ENCODE data around the gene CEP290.

The CEP290 gene

GRCh38 chr12:88141774-88142609 lies at the start of gene CEP290, which contains the start of gene TMTC3:
CEP290 (minus strand) TSS chr12:88142088; CDS start chr12:88141307, 781 bp downstream.
TMTC3 (plus strand) TSS chr12:88142307; CDS start chr12:88148316, 6,009 bp downstream.
- peak within 1 kb of the TSS; percentile 95 for H3K4me3 ChIP-seq (ENCODE audit: low read depth, low read length)
- TF ChIP-seq, protein P1, sequence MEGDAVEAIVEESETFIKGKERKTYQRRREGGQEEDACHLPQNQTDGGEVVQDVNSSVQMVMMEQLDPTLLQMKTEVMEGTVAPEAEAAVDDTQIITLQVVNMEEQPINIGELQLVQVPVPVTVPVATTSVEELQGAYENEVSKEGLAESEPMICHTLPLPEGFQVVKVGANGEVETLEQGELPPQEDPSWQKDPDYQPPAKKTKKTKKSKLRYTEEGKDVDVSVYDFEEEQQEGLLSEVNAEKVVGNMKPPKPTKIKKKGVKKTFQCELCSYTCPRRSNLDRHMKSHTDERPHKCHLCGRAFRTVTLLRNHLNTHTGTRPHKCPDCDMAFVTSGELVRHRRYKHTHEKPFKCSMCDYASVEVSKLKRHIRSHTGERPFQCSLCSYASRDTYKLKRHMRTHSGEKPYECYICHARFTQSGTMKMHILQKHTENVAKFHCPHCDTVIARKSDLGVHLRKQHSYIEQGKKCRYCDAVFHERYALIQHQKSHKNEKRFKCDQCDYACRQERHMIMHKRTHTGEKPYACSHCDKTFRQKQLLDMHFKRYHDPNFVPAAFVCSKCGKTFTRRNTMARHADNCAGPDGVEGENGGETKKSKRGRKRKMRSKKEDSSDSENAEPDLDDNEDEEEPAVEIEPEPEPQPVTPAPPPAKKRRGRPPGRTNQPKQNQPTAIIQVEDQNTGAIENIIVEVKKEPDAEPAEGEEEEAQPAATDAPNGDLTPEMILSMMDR (IDR thresholded peaks at IDR 0.05; ENCODE audit: low read depth, low read length): no peak

DNA sequence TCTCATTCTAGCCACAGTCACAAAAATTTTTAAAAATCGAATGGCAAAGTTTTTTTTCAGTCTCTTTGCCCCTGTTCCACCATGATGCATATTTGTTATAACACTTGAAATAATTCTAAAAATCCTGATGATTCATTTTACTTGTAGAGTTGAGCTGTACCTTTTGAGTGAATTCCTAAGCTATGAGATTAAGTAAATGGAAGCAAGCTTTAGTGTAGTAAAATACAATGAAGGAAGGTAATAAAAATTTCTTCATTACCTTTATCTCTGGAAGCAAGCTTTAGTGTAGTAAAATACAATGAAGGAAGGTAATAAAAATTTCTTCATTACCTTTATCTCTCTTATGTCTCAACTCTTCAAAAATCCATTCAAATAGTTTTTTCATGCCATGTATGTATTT lies 46.3 kb upstream of the CEP290 start:
- TF ChIP-seq, protein P1 (IDR thresholded peaks at IDR 0.05; ENCODE audit: low read depth, low read length): no peak
- H3K4me3 ChIP-seq (ENCODE audit: low read depth, low read length): no peak overlapping the region

GRCh38 chr12:88187571-88187970 lies 45.7 kb upstream of the CEP290 start:
- TF ChIP-seq, protein P1 (IDR thresholded peaks at IDR 0.05; ENCODE audit: low read depth, low read length): no peak
- no peak overlapping the region for H3K4me3 ChIP-seq (ENCODE audit: low read depth, low read length)

- TF ChIP-seq, protein P1 (IDR thresholded peaks at IDR 0.05; ENCODE audit: low read depth, low read length): no peak
- no peak overlapping the region for H3K4me3 ChIP-seq (ENCODE audit: low read depth, low read length)
Observed at GRCh38 chr12:88185988-88186387, 44.1 kb upstream of the CEP290 start.

- TF ChIP-seq, protein P1 (IDR thresholded peaks at IDR 0.05; ENCODE audit: low read depth, low read length): no peak
- no peak overlapping the region for H3K4me3 ChIP-seq (ENCODE audit: low read depth, low read length)
Observed at GRCh38 chr12:88185279-88185678, 43.4 kb upstream of the CEP290 start.

GRCh38 chr12:88184196-88184595 lies 42.3 kb upstream of the CEP290 start:
- no peak overlapping the region for H3K4me3 ChIP-seq (ENCODE audit: low read depth, low read length)
- TF ChIP-seq, protein P1 (IDR thresholded peaks at IDR 0.05; ENCODE audit: low read depth, low read length): no peak

DNA sequence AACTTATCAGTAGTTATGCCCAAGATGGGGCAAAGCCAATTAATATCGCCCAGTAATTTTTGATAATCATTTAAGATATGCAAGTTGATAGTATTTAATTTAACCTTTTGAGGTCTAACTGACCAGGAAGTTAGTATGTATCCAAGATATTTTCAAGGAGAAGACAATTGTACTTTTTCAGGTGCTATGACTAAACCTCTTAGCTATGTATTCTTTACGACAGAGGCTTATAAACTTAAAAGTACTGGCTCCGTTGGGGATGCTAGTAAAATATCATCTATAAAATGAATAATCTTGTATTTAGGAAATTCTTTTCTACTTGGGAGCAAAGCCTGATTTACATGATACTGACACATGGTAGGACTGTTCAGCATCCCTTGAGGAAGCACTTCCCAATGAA lies 40.5 kb upstream of the CEP290 start:
- TF ChIP-seq, protein P1 (IDR thresholded peaks at IDR 0.05; ENCODE audit: low read depth, low read length): no peak
- no peak overlapping the region for H3K4me3 ChIP-seq (ENCODE audit: low read depth, low read length)
